NK-92 treated with Interleukin-12 subunit alpha and Interleukin-12 subunit beta, amount 100 ng/mL, for 24 hours (cell line): ENCODE data around the gene IGFL2.

ENCODE experiments used
- DNase-seq: peaks from one replicate; lab custom pipeline; 2025; lab: John Stamatoyannopoulos, UW

The IGFL2 gene

GRCh38 chr19:46209051-46209450 lies 61.0 kb downstream of the IGFL2 start:
- no peak for DNase-seq

DNA sequence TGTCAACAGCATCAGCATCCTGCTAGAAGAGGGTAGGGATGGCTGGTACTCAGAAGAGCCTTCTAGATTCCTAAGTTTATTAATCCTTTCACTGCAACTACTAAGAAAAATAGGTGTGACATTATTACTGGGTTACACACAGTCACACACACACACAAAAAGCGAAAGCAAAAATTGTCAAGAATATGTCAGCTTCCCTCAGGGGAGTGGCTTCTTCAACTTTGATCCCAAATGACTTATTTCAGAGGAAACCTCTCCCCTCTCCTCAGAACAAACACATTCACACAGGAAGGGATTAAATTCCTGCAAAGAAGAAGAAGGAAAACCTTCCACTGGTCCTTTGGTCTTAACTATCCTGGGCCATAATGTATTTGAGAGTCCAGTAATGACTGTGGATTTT lies 61.4 kb downstream of the IGFL2 start:
- DNase-seq = no peak

DNA sequence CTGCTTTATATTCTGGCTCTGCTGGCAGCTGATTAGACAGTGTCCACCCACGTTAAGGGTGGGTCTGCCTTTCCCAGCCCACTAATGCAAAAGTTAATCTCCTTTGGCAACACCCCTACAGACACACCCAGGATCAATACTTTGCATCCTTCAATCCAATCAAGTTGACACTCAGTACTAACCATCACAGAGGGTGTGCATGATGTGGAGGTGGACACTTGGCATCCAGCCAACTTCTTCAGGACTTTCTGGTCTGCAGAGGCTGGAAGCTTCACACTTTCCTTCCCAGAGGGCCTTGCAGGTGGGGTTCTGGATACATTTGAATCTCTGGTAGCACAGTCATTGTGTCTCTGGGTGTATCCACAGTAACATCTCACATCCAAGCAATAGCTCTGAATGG lies 62.6 kb downstream of the IGFL2 start:
- no peak for DNase-seq
